CD4-positive, alpha-beta T cell treated with Interleukin-6 at 100 ng/mL for 8 hours (primary cell): ENCODE data around the gene GNG3.

Experiments
- DNase-seq: peaks from one replicate; pipeline ENCODE4 v3.0.0-alpha.2; 2020; ENCODE audit warnings: mixed read lengths, low spot score

GNG3 gene

GRCh38 chr11:62757846-62758788 lies 50.6 kb downstream of the GNG3 start:
- no peak for DNase-seq
